Placental epithelial cell (primary cell): ENCODE data around the gene CNKSR1. TPM values are rescaled to one million over a fixed set of nuclear protein-coding genes. Genes with fewer than 3 reads are reported as not detected.

Experiments used
- total RNA-seq: library from RNA; depleted of rRNA; stranded (reverse); fragments of >200 nt; gene quantifications from 2 replicates; pipeline ENCODE4 v1.2.3, GENCODE V29; 2012

Gene CNKSR1
- total RNA-seq: 39.3 and 46.1 TPM in 2 replicates

GRCh38 chr1:26177182-26177684 lies at the start of gene CNKSR1:
Gene CNKSR1 (plus strand): TSS chr1:26177491. CDS start chr1:26177548, 57 bp downstream.

GRCh38 chr1:26158908-26159742 lies 18.2 kb upstream of the CNKSR1 start, which contains the start of gene FAM110D:
Gene FAM110D (plus strand): TSS chr1:26159079. CDS start chr1:26161292, 2,213 bp downstream.

GRCh38 chr1:26168410-26169197 lies 8.7 kb upstream of the CNKSR1 start, which contains the start of gene C1orf232:
Gene C1orf232 (minus strand): TSS chr1:26168963. CDS start chr1:26168499, 464 bp downstream.

GRCh38 chr1:26169669-26170471 lies 7.4 kb upstream of the CNKSR1 start, which contains the start of gene ZNF593:
Gene ZNF593 (plus strand): TSS chr1:26169908. CDS start chr1:26169984, 76 bp downstream.

GRCh38 chr1:26171084-26172072 lies 5.9 kb upstream of the CNKSR1 start, which contains the start of gene ZNF593OS:
Gene ZNF593OS (minus strand): TSS chr1:26171832. CDS start chr1:26171661, 171 bp downstream.

GRCh38 chr1:26190373-26190987 lies 13.2 kb downstream of the CNKSR1 start, which contains the start of gene CATSPER4:
Gene CATSPER4 (plus strand): TSS chr1:26190602. CDS start chr1:26190628, 26 bp downstream.

GRCh38 chr1:26233903-26234643 lies 56.8 kb downstream of the CNKSR1 start, which contains the start of gene CEP85:
Gene CEP85 (plus strand): TSS chr1:26234200. CDS start chr1:26239784, 5,584 bp downstream.

Other genes with a start within 250 kb of the CNKSR1 start
- gene PAFAH2, start 179.4 kb upstream of the CNKSR1 start, total RNA-seq: 8.5 and 9.4 TPM in 2 replicates
- 4.7 and 6.7 TPM in 2 replicates for gene EXTL1, start 155.7 kb upstream of the CNKSR1 start, total RNA-seq
- gene SLC30A2, start 131.4 kb upstream of the CNKSR1 start, total RNA-seq: 2.2 and 16.9 TPM in 2 replicates
- 0.11 and 13.0 TPM in 2 replicates for gene TRIM63, start 109.9 kb upstream of the CNKSR1 start, total RNA-seq
- 3.6 and 3.9 TPM in 2 replicates for gene PDIK1L, start 65.7 kb upstream of the CNKSR1 start, total RNA-seq
- not detected in 2 replicates for gene FAM110D, start 18.4 kb upstream of the CNKSR1 start, total RNA-seq
- not detected in 2 replicates for gene C1orf232, start 8.5 kb upstream of the CNKSR1 start, total RNA-seq
- gene ZNF593, start 7.6 kb upstream of the CNKSR1 start, total RNA-seq: 26.9 and 40.8 TPM in 2 replicates
- under 0.01 TPM in 1 of 2 replicates, not detected in the other for gene ZNF593OS, start 5.7 kb upstream of the CNKSR1 start, total RNA-seq
- under 0.01 TPM in 1 of 2 replicates, not detected in the other for gene CATSPER4, start 13.1 kb downstream of the CNKSR1 start, total RNA-seq
- gene CEP85, start 56.7 kb downstream of the CNKSR1 start, total RNA-seq: 9.1 and 15.3 TPM in 2 replicates
- 19.6 and 37.8 TPM in 2 replicates for gene SH3BGRL3, start 102.6 kb downstream of the CNKSR1 start, total RNA-seq
- 7.5 and 9.8 TPM in 2 replicates for gene UBXN11, start 129.1 kb downstream of the CNKSR1 start, total RNA-seq
- gene CD52, start 140.5 kb downstream of the CNKSR1 start, total RNA-seq: not detected in 2 replicates
- gene CRYBG2, start 176.6 kb downstream of the CNKSR1 start, total RNA-seq: 14.5 and 27.8 TPM in 2 replicates
- not detected in 2 replicates for gene ZNF683, start 195.3 kb downstream of the CNKSR1 start, total RNA-seq
- not detected in 2 replicates for gene LIN28A, start 233.3 kb downstream of the CNKSR1 start, total RNA-seq